Measurements from ENCODE around the gene FLT3. TPM values are rescaled to one million over a fixed set of nuclear protein-coding genes. Genes with fewer than 3 reads are reported as not detected.

FLT3 gene
- total and polyA plus RNA-seq, 10 of the 15 experiments (the other 5 are each of a cell fraction or from before 2014, with no cell fraction given), result 0.04 to 0.19 (median 0.11) TPM; not detected in 1

- TF ChIP-seq SUPT20H (IDR thresholded peaks at IDR 0.05; ENCODE audit: borderline replicate concordance, control insufficient read depth, low read depth, low read length) (no peak), ZBTB40 (IDR thresholded peaks at IDR 0.05; ENCODE audit: borderline replicate concordance) (0 out of 2 replicates have a peak, but pooled peaks have one; percentile 40), TBL1XR1 (IDR thresholded peaks at IDR 0.05; ENCODE audit: low read depth, low read length) (0 out of 2 replicates have a peak, but pooled peaks have one; percentile 54), MTA2 (IDR thresholded peaks at IDR 0.05; ENCODE audit: low read depth) (peak; percentile 64), DPF2 (IDR thresholded peaks at IDR 0.05) (peak; percentile 68), SMC3 (IDR thresholded peaks at IDR 0.05; ENCODE audit: borderline replicate concordance, low read length) (no peak; the same call in 1 of the 2 replicates), SMAD5 (IDR thresholded peaks at IDR 0.05; ENCODE audit: low read depth) (no peak), RELB (IDR thresholded peaks at IDR 0.05; ENCODE audit: low read depth) (peak; percentile 69; the same call in 1 of the 2 replicates), MTA3 (IDR thresholded peaks at IDR 0.05; ENCODE audit: borderline replicate concordance, low read length) (peak; percentile 25; the same call in 1 of the 2 replicates), ZBTB11 (CRISPR knock-in tag; IDR thresholded peaks at IDR 0.05) (no peak), NR2C2 (IDR thresholded peaks at IDR 0.05; ENCODE audit: borderline replicate concordance, control insufficient read depth, insufficient read length, low read depth) (no peak), NRF1 (conservative IDR thresholded peaks at IDR 0.05; ENCODE audit: low read depth, low read length) (no peak), HCFC1 (IDR thresholded peaks at IDR 0.05; ENCODE audit: low read length) (no peak), ZBED1 (IDR thresholded peaks at IDR 0.05; ENCODE audit: borderline replicate concordance) (0 out of 2 replicates have a peak, but pooled peaks have one; percentile 58), SMARCA5 (IDR thresholded peaks at IDR 0.05) (0 out of 2 replicates have a peak, but pooled peaks have one; percentile 61), SUZ12 (IDR thresholded peaks at IDR 0.05; ENCODE audit: unreplicated experiment) (no peak), RAD51 (IDR thresholded peaks at IDR 0.05) (peak; percentile 54), CHD2 (IDR thresholded peaks at IDR 0.05; ENCODE audit: borderline replicate concordance, low read depth, low read length) (no peak)
Measured at GRCh38 chr13:28047757-28048388, 52.5 kb downstream of the FLT3 start (continued).
